Epithelial cell of esophagus (primary cell): Measurements from ENCODE around the gene SMIM38.

Source experiments
- DNase-seq: peaks from one replicate; pipeline ENCODE4 v3.0.0; 2010; ENCODE audit warnings: low read depth
- H3K4me3 ChIP-seq: 2 replicates; pipeline ENCODE4 v1.5.1; 2011; ENCODE audit warnings: mild to moderate bottlenecking, low read length, control low read depth
- CTCF ChIP-seq: IDR thresholded peaks from 2 replicates; pipeline ENCODE4 v1.5.1; 2011; ENCODE audit warnings: low read depth, mild to moderate bottlenecking, low read length, control low read depth, inconsistent platforms; ENCODE audit not compliant: insufficient read depth; ENCODE audit errors: missing control alignments

SMIM38 gene

GRCh38 chr11:69199583-69200315 lies 44.0 kb downstream of the SMIM38 start:
- DNase-seq: peak; percentile 49
- TF ChIP-seq CTCF: no peak
- H3K4me3 ChIP-seq: no peak overlapping the region

- H3K4me3 ChIP-seq: no peak overlapping the region
- no peak for DNase-seq
- no peak for TF ChIP-seq CTCF
Observed at GRCh38 chr11:69200331-69201065, 44.8 kb downstream of the SMIM38 start.

GRCh38 chr11:69201066-69201365 lies 45.3 kb downstream of the SMIM38 start:
- no peak overlapping the region for H3K4me3 ChIP-seq
- no peak for TF ChIP-seq CTCF
- DNase-seq: no peak

GRCh38 chr11:69201764-69202370 lies 46.1 kb downstream of the SMIM38 start:
- no peak for TF ChIP-seq CTCF
- no peak overlapping the region for H3K4me3 ChIP-seq
- no peak for DNase-seq

GRCh38 chr11:69202511-69203221 lies 46.9 kb downstream of the SMIM38 start:
- no peak for DNase-seq
- H3K4me3 ChIP-seq: no peak overlapping the region
- TF ChIP-seq CTCF: no peak

GRCh38 chr11:69203381-69203780 lies 47.6 kb downstream of the SMIM38 start:
- no peak for DNase-seq

More at GRCh38 chr11:69203381-69203780, 47.6 kb downstream of the SMIM38 start:
- no peak for TF ChIP-seq CTCF
- H3K4me3 ChIP-seq: no peak overlapping the region
